Keratinocyte (primary cell): ENCODE data around the gene CSTA. TPM values are rescaled to one million over a fixed set of nuclear protein-coding genes. Genes with fewer than 3 reads are reported as not detected.
A peak's percentile ranks its signal among the peaks of the same experiment; 100 is the strongest.

Source experiments
- DNase-seq: peaks from one replicate; pipeline ENCODE4 v3.0.0-alpha.2; 2011; ENCODE audit warnings: low read depth, missing footprints, low spot score
- FAIRE-seq: peaks from 2 replicates; lab custom pipeline; 2011; peaks lifted over from hg19 to GRCh38; lab: Jason Lieb, UNC
- H2AFZ ChIP-seq: 2 replicates; pipeline ENCODE4 v1.6.0; 2012; ENCODE audit warnings: low read length, control low read depth, inconsistent platforms; ENCODE audit not compliant: control insufficient read depth
- H3K27ac ChIP-seq: 2 replicates; pipeline ENCODE4 v1.5.1; 2011; ENCODE audit warnings: low read length; ENCODE audit not compliant: control insufficient read depth, insufficient read depth
- H3K27me3 ChIP-seq: 3 replicates; pipeline ENCODE4 v1.6.0; 2011; ENCODE audit warnings: low read length; ENCODE audit not compliant: control insufficient read depth, insufficient read depth; ENCODE audit errors: extremely low read depth
- H3K36me3 ChIP-seq, 2 experiments: 2 replicates in 1 of 2; 3 replicates in 1 of 2; pipeline ENCODE4 v1.5.1; 2011; ENCODE audit warnings: low read length in 2 of 2, mild to moderate bottlenecking in 1 of 2; ENCODE audit not compliant: control insufficient read depth in 2 of 2, insufficient read depth in 2 of 2; ENCODE audit errors: extremely low read depth in 1 of 2
- H3K4me1 ChIP-seq: 3 replicates; pipeline ENCODE4 v1.5.1; 2011; ENCODE audit warnings: low read length; ENCODE audit not compliant: control insufficient read depth, insufficient read depth; ENCODE audit errors: extremely low read depth
- H3K4me2 ChIP-seq: 3 replicates; pipeline ENCODE4 v1.6.0; 2011; ENCODE audit warnings: low read depth, low read length; ENCODE audit not compliant: control insufficient read depth, insufficient read depth; ENCODE audit errors: extremely low read depth
- H3K4me3 ChIP-seq, 3 experiments: fragments of 200-600 bp in 1 of 3; sonication (generic) in 1 of 3; 2 replicates in 2 of 3; 3 replicates in 1 of 3; pipeline ENCODE4 v1.5.1; 2011 to 2016; ENCODE audit warnings: low read length in 3 of 3, mild to moderate bottlenecking in 3 of 3, control low read depth in 2 of 3, inconsistent platforms in 1 of 3, low read depth in 1 of 3, mixed read lengths in 1 of 3, mixed run types in 1 of 3, moderate library complexity in 1 of 3; ENCODE audit not compliant: control insufficient read depth in 2 of 3, insufficient read depth in 2 of 3; ENCODE audit errors: extremely low read depth in 1 of 3
- H3K79me2 ChIP-seq: 2 replicates; pipeline ENCODE4 v1.6.0; 2012; ENCODE audit warnings: low read length; ENCODE audit not compliant: control insufficient read depth, insufficient read depth
- H3K9ac ChIP-seq: 3 replicates; pipeline ENCODE4 v1.6.0; 2011; ENCODE audit warnings: low read length; ENCODE audit not compliant: control insufficient read depth, insufficient read depth; ENCODE audit errors: extremely low read depth
- H3K9me1 ChIP-seq: 3 replicates; pipeline ENCODE4 v1.6.0; 2011; ENCODE audit warnings: low read length; ENCODE audit not compliant: control insufficient read depth, insufficient read depth; ENCODE audit errors: extremely low read depth
- H3K9me3 ChIP-seq: 2 replicates; pipeline ENCODE4 v1.5.1; 2012; ENCODE audit warnings: low read depth, low read length; ENCODE audit not compliant: control insufficient read depth
- H4K20me1 ChIP-seq: 3 replicates; pipeline ENCODE4 v1.6.0; 2011; ENCODE audit warnings: low read length; ENCODE audit not compliant: control insufficient read depth, insufficient read depth; ENCODE audit errors: extremely low read depth
- CTCF ChIP-seq, 3 experiments: IDR thresholded peaks in 1 of 3; conservative IDR thresholded peaks in 1 of 3; optimal IDR thresholded peaks in 1 of 3; 2 replicates in 2 of 3; 3 replicates in 1 of 3; pipeline versions ENCODE3 to v1.5.1; 2011; ENCODE audit warnings: low read length in 3 of 3, mild to moderate bottlenecking in 3 of 3, moderate library complexity in 2 of 3, control low read depth in 1 of 3, inconsistent platforms in 1 of 3; ENCODE audit not compliant: insufficient read depth in 2 of 3; ENCODE audit errors: extremely low read depth in 1 of 3
- EZH2 ChIP-seq: IDR thresholded peaks from one replicate; pipeline ENCODE4 v1.6.1; 2012; ENCODE audit warnings: inconsistent platforms, mild to moderate bottlenecking, low read length, moderate library complexity
- dilution Hi-C: fragments of 300-500 bp; cut with MboI; formaldehyde crosslinking; loops from one replicate; pipeline ENCODE4 v1.7.0; 2020; ENCODE audit warnings: low sequenced_read_pairs; ENCODE audit not compliant: extremely low pct_ligation_motif_present
- polyA plus RNA-seq, 5 experiments: library from polyadenylated mRNA; depleted of rRNA in 3 of 5; stranded (reverse) in 3 of 5; stranded (forward) in 1 of 5; unstranded in 1 of 5; fragments of >200 nt; gene quantifications; 1 replicate in 1 of 5; 2 replicates in 3 of 5; 3 replicates in 1 of 5; pipeline versions ENCODE4 v1.2.1 to v1.2.3, GENCODE V29; 2011 to 2012; ENCODE audit warnings: missing spikeins in 2 of 5, low read depth in 1 of 5, low replicate concordance in 1 of 5

The CSTA gene
- polyA plus RNA-seq, 1 donor (not counting 4 experiments of a cell fraction or from before 2014, with no cell fraction given), result 1,138 TPM

- no peak overlapping the region for H3K4me2 ChIP-seq
- no peak overlapping the region for H3K4me3 ChIP-seq
- H3K9ac ChIP-seq, result no peak overlapping the region
- peaks cover 8% of the 10 kb centered on the region for H3K4me1 ChIP-seq
- FAIRE-seq, result no peak
- H3K79me2 ChIP-seq, result peaks cover 56% of the 10 kb centered on the region
- H4K20me1 ChIP-seq, result no peaks in the 10 kb centered on the region
- no peaks in the 10 kb centered on the region for H3K9me3 ChIP-seq
- H2AFZ ChIP-seq, result no peak overlapping the region
- no peak for DNase-seq
- dilution Hi-C loops, result no loop called here
- TF ChIP-seq CTCF (optimal IDR thresholded peaks at IDR 0.05 in 1 of 3, IDR thresholded peaks at IDR 0.05 in 1 of 3, conservative IDR thresholded peaks at IDR 0.05 in 1 of 3; ENCODE audit: extremely low read depth in 1 of 3, insufficient read depth in 2 of 3, low read length in 3 of 3) (no peak), EZH2 (no peak)
- no peaks in the 10 kb centered on the region for H3K27me3 ChIP-seq
- H3K27ac ChIP-seq, result no peak overlapping the region
- H3K9me1 ChIP-seq, result no peaks in the 10 kb centered on the region
- H3K36me3 ChIP-seq, result no peaks in the 10 kb centered on the region
These were observed 52.9 kb downstream of the CSTA start for GRCh38 chr3:122377975-122378374.

GRCh38 chr3:122382888-122383666, 58.0 kb downstream of the CSTA start, which contains the start of gene MIX23:
MIX23 (minus strand) TSS chr3:122383231; CDS start chr3:122383224, 7 bp downstream.
- Histone ChIP-seq H3K9me3 (no peaks in the 10 kb centered on the region), H3K36me3 (no peaks in the 10 kb centered on the region), H3K9ac (peak within 1 kb of the TSS; percentile 94), H2AFZ (peak within 1 kb of the TSS; percentile 91), H3K27me3 (no peaks in the 10 kb centered on the region), H4K20me1 (no peaks in the 10 kb centered on the region), H3K4me2 (peak within 1 kb of the TSS; percentile 94), H3K4me1 (peaks cover 19% of the 10 kb centered on the region), H3K79me2 (peaks cover 46% of the 10 kb centered on the region), H3K27ac (peak within 1 kb of the TSS; percentile 87), H3K9me1 (no peaks in the 10 kb centered on the region), H3K4me3 (peak within 1 kb of the TSS; percentile 83 to 95 (median 94))
- dilution Hi-C loops, result no loop called here
- FAIRE-seq, result peak; percentile 88
- no peak for DNase-seq
- no peak for TF ChIP-seq EZH2
- TF ChIP-seq CTCF (optimal IDR thresholded peaks at IDR 0.05 in 1 of 3, IDR thresholded peaks at IDR 0.05 in 1 of 3, conservative IDR thresholded peaks at IDR 0.05 in 1 of 3; ENCODE audit: extremely low read depth in 1 of 3, insufficient read depth in 2 of 3, low read length in 3 of 3), result no peak
